ENCODE results near the gene MACROD2. TPM values are rescaled to one million over a fixed set of nuclear protein-coding genes. Genes with fewer than 3 reads are reported as not detected.

Gene MACROD2
- total RNA-seq, 1 experiment from 2014 or later = 3.1 TPM

DNA sequence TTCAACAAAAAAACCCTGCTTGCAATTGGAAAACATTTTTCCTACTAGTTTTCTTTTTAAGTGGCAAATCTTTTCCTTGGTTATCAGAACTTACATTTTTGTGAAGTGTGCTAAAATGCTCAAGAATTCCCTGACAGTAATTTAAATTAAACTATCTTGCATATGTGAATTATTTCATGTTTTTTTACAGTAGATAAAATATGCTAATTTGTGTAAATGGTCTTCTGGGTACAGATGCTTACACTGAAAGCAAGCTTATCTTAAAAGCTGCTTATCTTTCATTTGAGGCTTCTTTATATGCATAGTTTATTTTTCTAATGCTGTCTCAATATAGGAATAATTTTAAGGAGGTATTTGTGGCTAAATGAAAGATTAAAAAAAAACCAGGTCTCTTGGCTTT, 745.1 kb downstream of the MACROD2 start:
- H3K36me3 Mint-ChIP-seq (ENCODE audit: insufficient read depth, unreplicated experiment) = no peaks in the 10 kb centered on the region
- H3K27me3 Mint-ChIP-seq (ENCODE audit: insufficient read depth, unreplicated experiment) = no peaks in the 10 kb centered on the region
- CTCF ChIA-PET = interaction anchor here (0.8 to 1.0 kb wide), 3 partner anchors 12 to 114 kb away, joined by 3 to 4 read pairs (median 3); no protein-coding TSS in a partner anchor
- no peak for DNase-seq (ENCODE audit: unreplicated experiment)
- BruUV-seq (replicated peaks) = no TSS peak
- no peaks in the 10 kb centered on the region for H3K9me3 Mint-ChIP-seq (ENCODE audit: unreplicated experiment)
- POLR2A ChIA-PET = interaction anchor here (0.6 kb wide), 1 partner anchor 166 kb away, joined by 4 read pairs; no protein-coding TSS in a partner anchor
- H3K4me1 Mint-ChIP-seq (ENCODE audit: insufficient read depth, unreplicated experiment) = no peaks in the 10 kb centered on the region
- H3K27ac Mint-ChIP-seq (ENCODE audit: low read depth, unreplicated experiment) = no peak overlapping the region
- TF ChIP-seq, protein P1, sequence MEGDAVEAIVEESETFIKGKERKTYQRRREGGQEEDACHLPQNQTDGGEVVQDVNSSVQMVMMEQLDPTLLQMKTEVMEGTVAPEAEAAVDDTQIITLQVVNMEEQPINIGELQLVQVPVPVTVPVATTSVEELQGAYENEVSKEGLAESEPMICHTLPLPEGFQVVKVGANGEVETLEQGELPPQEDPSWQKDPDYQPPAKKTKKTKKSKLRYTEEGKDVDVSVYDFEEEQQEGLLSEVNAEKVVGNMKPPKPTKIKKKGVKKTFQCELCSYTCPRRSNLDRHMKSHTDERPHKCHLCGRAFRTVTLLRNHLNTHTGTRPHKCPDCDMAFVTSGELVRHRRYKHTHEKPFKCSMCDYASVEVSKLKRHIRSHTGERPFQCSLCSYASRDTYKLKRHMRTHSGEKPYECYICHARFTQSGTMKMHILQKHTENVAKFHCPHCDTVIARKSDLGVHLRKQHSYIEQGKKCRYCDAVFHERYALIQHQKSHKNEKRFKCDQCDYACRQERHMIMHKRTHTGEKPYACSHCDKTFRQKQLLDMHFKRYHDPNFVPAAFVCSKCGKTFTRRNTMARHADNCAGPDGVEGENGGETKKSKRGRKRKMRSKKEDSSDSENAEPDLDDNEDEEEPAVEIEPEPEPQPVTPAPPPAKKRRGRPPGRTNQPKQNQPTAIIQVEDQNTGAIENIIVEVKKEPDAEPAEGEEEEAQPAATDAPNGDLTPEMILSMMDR (IDR thresholded peaks at IDR 0.05; ENCODE audit: unreplicated experiment) = no peak
- intact Hi-C loops (cut with micrococcal nuclease) = no loop called here
- H3K4me3 Mint-ChIP-seq (ENCODE audit: unreplicated experiment) = no peak overlapping the region

DNA sequence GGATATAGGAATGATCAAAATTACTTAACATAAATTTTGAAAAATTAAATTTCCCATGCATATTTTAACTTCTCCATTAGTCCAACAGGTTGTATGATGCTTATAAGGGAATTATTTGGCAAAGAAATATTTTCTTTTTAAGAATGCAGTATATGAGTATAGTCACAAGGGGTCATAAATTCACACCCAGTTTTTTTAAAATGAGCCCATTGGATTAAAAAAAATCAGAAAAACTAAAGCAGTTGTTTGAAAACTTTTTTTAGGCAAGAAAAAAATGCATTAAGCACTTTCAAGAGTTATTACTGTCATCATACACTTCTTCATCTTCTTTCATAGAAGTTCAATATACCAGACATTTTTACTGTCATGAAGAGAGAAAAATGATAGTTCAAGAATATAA, 746.3 kb downstream of the MACROD2 start:
- no peak overlapping the region for H3K4me3 Mint-ChIP-seq (ENCODE audit: unreplicated experiment)
- no peaks in the 10 kb centered on the region for H3K27me3 Mint-ChIP-seq (ENCODE audit: insufficient read depth, unreplicated experiment)
- no peak overlapping the region for H3K27ac Mint-ChIP-seq (ENCODE audit: low read depth, unreplicated experiment)
- ChIA-PET CTCF (interaction anchor here (0.6 to 1.0 kb wide), 2 partner anchors 36 to 302 kb away, joined by 3 to 5 read pairs; no protein-coding TSS in a partner anchor), POLR2A (no interaction called here)
- no peaks in the 10 kb centered on the region for H3K4me1 Mint-ChIP-seq (ENCODE audit: insufficient read depth, unreplicated experiment)
- H3K9me3 Mint-ChIP-seq (ENCODE audit: unreplicated experiment) = no peaks in the 10 kb centered on the region
- no peak for DNase-seq (ENCODE audit: unreplicated experiment)
- intact Hi-C loops (cut with micrococcal nuclease) = no loop called here
- TF ChIP-seq, protein P1 (IDR thresholded peaks at IDR 0.05; ENCODE audit: unreplicated experiment) = no peak
- BruUV-seq (replicated peaks) = no TSS peak
- H3K36me3 Mint-ChIP-seq (ENCODE audit: insufficient read depth, unreplicated experiment) = no peaks in the 10 kb centered on the region

DNA sequence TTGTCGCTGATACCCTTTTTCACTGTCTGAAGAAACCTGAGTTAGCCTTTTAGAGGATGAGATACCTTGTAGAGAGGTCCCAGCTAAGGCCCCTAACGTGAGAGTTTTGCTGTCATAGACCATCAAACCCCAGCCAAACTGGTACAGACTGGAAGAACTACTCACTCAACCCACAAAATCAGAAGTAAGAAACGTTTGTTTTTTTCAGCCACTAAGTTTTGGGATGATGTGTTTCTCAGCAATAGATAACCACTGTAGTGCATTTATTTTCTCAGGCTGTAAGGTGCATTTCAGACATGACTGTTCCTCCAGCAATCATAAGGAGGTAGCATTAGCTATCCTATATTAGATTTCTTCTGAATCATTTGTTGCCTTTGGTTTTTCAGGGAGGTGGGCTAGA, 749.4 kb downstream of the MACROD2 start:
- no peaks in the 10 kb centered on the region for H3K4me1 Mint-ChIP-seq (ENCODE audit: insufficient read depth, unreplicated experiment)
- POLR2A ChIA-PET = interaction anchor here (1.0 kb wide), 1 partner anchor 11 kb away, joined by 6 read pairs; no protein-coding TSS in a partner anchor
- CTCF ChIA-PET = interaction anchor here (0.6 to 1.2 kb wide), 3 partner anchors 30 to 407 kb away, joined by 3 to 4 read pairs (median 3); no protein-coding TSS in a partner anchor
- no peaks in the 10 kb centered on the region for H3K9me3 Mint-ChIP-seq (ENCODE audit: unreplicated experiment)
- no peak for DNase-seq (ENCODE audit: unreplicated experiment)
- no peak overlapping the region for H3K4me3 Mint-ChIP-seq (ENCODE audit: unreplicated experiment)
- BruUV-seq (replicated peaks) = no TSS peak
- H3K27me3 Mint-ChIP-seq (ENCODE audit: insufficient read depth, unreplicated experiment) = no peaks in the 10 kb centered on the region
- no peaks in the 10 kb centered on the region for H3K36me3 Mint-ChIP-seq (ENCODE audit: insufficient read depth, unreplicated experiment)
- intact Hi-C loops (cut with micrococcal nuclease) = loop anchor here (5.0 kb wide), 1 partner anchor 493 kb away; no protein-coding TSS in a partner anchor
- no peak overlapping the region for H3K27ac Mint-ChIP-seq (ENCODE audit: low read depth, unreplicated experiment)
- TF ChIP-seq, protein P1 (IDR thresholded peaks at IDR 0.05; ENCODE audit: unreplicated experiment) = no peak

DNA sequence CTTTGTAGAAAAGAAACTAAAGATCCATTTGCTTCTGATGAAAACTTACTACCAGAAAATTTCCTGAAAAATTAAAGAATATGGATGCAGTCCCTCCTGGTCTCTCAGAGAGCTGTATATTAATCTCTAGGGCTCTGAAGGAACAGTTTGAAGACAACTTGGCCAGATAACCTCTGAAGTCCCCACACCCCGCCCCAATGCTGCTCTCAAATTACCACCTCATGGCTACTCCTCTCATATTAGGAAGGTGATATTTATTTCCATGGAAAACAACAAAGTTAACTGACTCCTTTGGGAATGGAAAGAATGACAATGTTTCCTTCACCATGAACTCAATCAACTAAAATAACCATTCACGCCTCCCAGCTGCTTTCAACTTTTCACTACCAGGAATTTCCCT, 750.5 kb downstream of the MACROD2 start:
- TF ChIP-seq, protein P1 (IDR thresholded peaks at IDR 0.05; ENCODE audit: unreplicated experiment) = no peak
- no peaks in the 10 kb centered on the region for H3K36me3 Mint-ChIP-seq (ENCODE audit: insufficient read depth, unreplicated experiment)
- no peaks in the 10 kb centered on the region for H3K27me3 Mint-ChIP-seq (ENCODE audit: insufficient read depth, unreplicated experiment)
- ChIA-PET CTCF (interaction anchor here (1.1 kb wide), 1 partner anchor 18 kb away, joined by 3 read pairs; no protein-coding TSS in a partner anchor), POLR2A (no interaction called here)
- H3K27ac Mint-ChIP-seq (ENCODE audit: low read depth, unreplicated experiment) = no peak overlapping the region
- intact Hi-C loops (cut with micrococcal nuclease) = loop anchor here (5.0 kb wide), 1 partner anchor 491 kb away; no protein-coding TSS in a partner anchor
- no peak overlapping the region for H3K4me3 Mint-ChIP-seq (ENCODE audit: unreplicated experiment)
- H3K9me3 Mint-ChIP-seq (ENCODE audit: unreplicated experiment) = no peaks in the 10 kb centered on the region
- BruUV-seq (replicated peaks) = no TSS peak
- no peak for DNase-seq (ENCODE audit: unreplicated experiment)
- H3K4me1 Mint-ChIP-seq (ENCODE audit: insufficient read depth, unreplicated experiment) = no peaks in the 10 kb centered on the region

Measured in MCF 10A (cell line).